A204.1 (cell line): Measurements from ENCODE around the gene NCOA7.

Experiments
- FAIRE-seq: peaks from 2 replicates; lab custom pipeline; 2012; peaks lifted over from hg19 to GRCh38; lab: Jason Lieb, UNC

NCOA7 gene

DNA sequence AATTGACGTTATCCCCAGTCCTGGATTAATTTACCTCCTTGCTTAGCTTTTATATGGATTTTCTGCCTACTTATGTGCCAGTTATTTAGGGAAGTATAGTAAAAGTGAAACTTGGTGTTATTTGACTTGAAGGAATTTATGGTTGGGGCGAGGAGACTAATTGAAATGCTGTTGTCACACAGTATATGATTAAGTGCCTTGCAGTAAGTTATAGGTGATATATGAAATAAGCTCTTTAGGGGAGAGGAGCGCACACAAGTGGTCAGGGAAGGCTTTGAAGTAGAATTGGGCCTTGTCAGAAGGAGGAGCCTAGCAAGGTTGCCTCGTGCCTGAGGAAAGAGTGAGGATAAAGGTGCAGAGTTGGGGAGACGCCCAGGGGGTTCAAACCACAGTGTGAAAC lies 20.5 kb downstream of the NCOA7 start:
- no peak for FAIRE-seq

DNA sequence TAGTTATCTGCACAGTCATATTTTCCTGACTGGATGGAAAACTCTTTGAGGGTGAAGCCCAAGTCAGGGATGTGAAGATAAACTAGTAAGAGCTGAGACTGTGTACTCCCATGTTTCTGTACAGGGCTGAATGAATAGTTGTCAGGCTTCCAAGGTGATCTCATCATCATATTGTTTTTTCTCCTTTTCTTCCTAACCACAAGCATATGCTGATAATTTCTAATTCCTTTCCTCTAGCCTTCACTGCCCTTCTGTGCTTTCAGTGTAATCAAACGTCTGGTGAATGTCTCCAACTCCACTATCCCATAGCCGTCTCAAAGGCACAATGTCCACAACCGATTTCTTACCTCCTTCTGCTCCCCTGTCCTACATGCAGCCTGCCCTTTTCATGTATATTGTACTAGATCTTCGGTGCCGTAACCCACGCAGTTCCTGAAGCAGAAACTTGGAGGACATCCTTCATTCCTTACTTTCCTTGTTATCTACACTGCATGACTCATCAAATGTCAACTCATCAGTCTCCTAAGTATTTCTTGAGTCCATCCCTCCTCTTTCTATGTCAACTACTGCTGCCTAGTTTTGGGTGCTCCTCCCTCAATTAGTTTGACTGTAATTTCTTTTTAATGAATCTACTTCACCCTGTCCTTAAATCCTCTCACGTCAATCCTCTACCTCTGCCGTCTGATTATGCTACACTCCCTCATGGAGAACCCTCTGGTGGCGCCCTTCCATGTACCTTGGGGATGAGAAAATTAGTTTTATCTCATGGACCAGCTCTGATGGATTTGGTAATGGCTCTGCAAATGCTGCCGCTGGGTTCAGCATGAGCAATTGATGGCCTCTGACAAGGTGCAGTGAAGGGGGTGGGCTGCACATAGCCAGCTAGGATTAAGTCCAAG lies 21.9 kb downstream of the NCOA7 start:
- no peak for FAIRE-seq

DNA sequence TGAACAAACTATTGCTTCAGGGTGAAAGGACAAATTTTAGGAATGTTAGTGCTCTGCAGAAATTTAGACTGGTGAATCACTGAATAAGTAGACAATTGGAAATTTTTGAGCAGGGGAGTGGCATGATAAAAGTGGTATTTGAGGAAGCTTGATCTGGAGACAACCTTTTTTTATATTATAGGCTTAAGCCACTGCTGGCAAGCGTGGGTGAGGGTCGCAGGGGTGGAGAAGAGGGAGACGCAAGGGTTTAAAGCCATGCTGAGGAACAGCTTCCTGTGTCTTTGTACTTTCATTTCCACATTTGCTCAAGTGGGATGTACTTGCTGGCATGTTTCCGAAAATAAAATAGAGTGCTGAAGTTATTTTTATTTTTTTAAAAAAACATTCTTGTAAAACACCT lies 23.7 kb downstream of the NCOA7 start:
- no peak for FAIRE-seq

GRCh38 chr6:125815080-125815910 lies 24.5 kb downstream of the NCOA7 start:
- FAIRE-seq, result no peak

- FAIRE-seq, result no peak
Observed at GRCh38 chr6:125816828-125817280, 26.1 kb downstream of the NCOA7 start.

- no peak for FAIRE-seq
Observed at GRCh38 chr6:125818225-125818657, 27.5 kb downstream of the NCOA7 start.

- FAIRE-seq, result no peak
Observed at GRCh38 chr6:125818772-125819260, 28.1 kb downstream of the NCOA7 start.

DNA sequence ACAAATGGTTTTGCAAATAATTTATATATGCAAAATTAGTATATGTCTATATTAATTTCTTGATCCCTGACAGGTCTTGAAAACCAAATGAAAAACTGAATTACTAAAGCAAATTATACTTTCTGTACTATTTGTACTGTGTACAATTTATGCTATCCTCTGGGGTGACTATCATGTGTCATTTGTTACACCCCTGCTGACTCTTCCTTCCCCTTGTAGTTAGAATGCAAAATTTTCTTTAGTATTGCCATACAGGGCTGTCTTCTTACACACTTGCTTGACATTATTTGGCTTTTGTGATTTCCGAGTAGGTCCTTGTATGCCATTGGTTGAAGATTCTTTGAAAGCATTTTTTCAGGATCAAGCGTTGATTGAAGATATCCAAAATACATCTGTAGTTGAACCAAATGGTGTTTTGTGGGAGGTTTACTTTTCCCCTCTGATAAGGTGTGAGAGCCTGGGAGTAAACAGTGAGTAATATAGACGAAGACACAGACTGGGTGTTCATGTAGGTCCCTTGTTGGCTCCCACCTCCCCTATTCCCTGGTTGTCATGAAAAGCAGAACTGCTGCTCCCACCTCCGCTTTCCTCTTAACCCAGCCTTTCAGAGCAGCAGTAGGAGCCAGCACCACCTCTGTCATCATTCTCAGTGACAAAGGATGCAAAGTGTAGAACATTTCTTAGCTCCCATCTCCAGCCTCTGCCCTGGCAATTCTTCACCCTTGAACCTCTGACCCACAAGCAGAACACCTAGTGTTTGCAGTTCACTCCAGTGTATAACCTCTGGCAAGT lies 29.0 kb downstream of the NCOA7 start:
- FAIRE-seq, result no peak

- FAIRE-seq, result no peak
Observed at GRCh38 chr6:125821825-125822281, 31.1 kb downstream of the NCOA7 start.

GRCh38 chr6:125823180-125823579 lies 32.4 kb downstream of the NCOA7 start:
- no peak for FAIRE-seq

DNA sequence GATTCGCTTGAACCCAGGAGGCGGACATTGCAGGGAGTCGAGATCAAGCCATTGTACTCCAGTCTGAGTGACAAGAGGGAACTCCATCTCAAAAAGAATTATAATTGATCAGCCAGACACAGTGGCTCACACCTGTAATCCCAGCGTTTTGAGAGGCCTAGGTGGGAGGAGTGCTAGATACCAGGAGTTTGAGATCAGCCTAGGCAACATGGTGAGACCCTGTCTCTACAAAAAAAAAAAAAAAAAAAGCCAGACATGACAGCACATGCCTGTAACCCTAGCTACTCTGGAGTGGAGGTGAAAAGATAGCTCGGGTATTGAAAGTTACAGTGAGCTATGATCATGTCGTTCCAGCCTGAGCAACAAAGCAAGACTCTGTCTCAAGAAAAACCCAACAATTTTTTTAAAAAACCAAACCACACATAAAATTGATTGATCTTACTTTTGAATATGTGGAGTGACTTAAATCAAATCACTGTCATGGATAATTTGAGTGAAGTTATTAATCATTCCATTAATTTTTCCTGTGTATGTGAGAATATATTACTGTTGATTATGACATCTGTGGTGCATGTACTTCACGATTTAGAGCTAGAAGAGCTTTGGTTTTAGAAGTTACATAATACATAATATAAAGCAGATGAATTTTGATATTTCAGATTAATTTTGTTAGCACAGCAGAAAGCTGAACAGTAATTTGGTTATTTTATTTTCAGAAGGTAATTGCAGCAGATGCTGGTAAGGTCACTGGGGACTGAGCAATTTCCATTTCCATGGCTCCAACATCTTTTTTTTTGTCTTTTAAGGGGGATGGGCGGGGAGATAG lies 34.4 kb downstream of the NCOA7 start:
- no peak for FAIRE-seq

GRCh38 chr6:125826695-125827463 lies 36.1 kb downstream of the NCOA7 start:
- FAIRE-seq, result no peak

GRCh38 chr6:125827788-125828320 lies 37.1 kb downstream of the NCOA7 start:
- FAIRE-seq, result no peak

- FAIRE-seq, result no peak
Observed at GRCh38 chr6:125828476-125829039, 37.8 kb downstream of the NCOA7 start.

DNA sequence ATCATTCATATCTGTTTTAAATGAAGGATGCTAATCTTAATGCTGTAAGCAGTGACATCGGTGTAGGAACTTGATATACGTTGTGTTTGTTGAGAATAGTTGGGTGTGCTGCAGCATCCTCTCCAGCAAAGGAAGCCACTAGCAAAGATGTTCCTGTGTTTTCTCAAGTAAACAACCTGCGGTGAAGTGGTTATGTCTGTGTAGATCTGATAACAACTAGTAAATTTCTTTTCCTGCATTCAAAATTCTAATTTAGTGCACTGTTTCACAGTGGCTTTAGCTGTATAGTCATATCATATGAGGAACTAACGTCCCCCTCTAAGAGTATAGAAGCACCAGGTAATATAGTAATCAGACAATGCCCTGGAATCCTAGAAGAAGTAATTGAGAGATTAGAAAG lies 38.7 kb downstream of the NCOA7 start:
- FAIRE-seq, result no peak

- no peak for FAIRE-seq
Observed at GRCh38 chr6:125831659-125832058, 40.9 kb downstream of the NCOA7 start.

DNA sequence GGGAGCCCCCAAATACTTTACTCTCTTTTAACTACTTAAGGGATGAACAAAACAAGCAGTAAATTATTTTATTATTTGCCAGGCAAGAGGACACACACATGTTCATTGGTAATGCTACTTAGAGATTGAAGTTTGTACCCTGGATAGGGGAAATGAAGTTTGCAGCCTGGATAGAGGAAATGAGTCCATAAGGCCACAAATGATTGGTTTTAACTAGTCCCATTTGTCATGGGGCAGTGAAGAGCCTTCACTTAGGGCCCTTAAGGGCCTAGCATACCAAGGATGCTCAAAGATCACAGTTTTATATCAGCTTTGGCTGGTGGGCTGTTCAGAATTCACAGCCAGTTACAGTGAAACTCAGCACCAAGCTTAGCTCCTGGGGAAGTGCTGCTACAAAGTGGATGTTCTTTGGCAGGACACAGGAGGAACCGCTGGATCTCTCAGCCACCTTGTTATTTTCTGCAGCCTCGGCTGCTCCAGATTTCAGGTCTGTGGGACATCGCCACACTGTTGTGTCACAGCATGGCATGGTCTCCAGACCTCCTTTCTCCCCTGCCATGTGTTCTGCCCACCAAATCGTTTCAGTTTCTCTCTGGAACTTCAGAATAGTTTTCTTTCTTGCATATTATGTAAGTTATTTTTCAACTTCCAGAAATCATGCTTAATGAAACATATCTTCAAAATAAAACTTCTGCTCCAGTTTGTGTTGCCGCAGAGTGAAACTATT lies 41.8 kb downstream of the NCOA7 start:
- FAIRE-seq, result no peak

DNA sequence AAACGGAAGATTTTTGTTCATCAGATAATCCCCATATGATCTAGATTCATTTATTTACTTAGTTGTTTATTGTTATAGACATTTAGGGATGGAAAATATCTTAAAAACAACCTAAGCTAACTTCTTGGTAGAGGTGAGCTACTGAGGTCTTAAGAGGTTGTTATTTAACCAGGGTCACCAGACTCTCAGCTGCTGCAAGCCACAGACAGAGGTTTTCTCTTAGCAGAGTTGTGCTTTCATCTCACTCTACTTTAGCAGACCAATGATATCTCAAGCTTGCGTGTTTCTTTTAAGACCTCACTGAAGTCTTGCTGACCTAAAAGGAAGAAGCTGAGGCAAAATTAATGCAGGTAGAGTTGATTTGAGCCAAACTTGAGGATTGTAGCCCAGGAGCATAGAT lies 43.6 kb downstream of the NCOA7 start:
- no peak for FAIRE-seq

DNA sequence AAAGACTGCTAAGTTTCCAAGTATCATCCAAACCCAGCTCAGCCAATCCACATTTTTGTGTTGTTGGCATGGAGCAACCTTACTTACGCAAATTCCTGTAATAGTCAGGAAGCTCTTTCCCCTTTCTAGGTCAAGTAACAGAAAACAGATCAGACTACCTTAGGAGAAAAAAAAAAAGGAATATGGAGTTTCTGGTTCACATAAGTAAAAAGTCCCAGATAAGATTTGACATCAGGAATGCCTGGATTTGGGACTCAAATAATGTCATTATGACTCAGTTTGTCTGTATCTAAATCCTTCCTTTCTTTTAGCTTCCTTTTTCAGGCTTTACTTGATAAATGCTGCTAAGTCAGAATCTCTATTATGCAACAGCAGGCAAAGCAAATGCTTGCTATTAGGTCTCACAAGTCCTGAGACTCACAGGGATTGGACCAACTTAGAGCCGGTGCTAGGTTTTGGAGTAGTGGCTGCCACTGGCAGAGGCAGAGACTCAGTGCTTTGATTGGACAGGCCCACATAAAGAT lies 44.5 kb downstream of the NCOA7 start:
- FAIRE-seq, result no peak
